ENCODE results near the gene ZSCAN22.

GRCh38 chr19:58317476-58318072, 9.2 kb upstream of the ZSCAN22 start:
- TF ChIP-seq CTCF (IDR thresholded peaks at IDR 0.05), result no peak
- no peak for TF ChIP-seq ZNF232 (CRISPR knock-in tag; IDR thresholded peaks at IDR 0.05)
- no peak for TF ChIP-seq MAX (CRISPR knock-in tag; IDR thresholded peaks at IDR 0.05)
- no peak for TF ChIP-seq TCF7 (CRISPR knock-in tag; IDR thresholded peaks at IDR 0.05; ENCODE audit: low read depth)
- no peak for TF ChIP-seq GABPB1 (CRISPR knock-in tag; IDR thresholded peaks at IDR 0.05)
- TF ChIP-seq NR3C1 (CRISPR knock-in tag; conservative IDR thresholded peaks at IDR 0.05; ENCODE audit: low read depth), result no peak
- no peak for TF ChIP-seq FOXJ3 (CRISPR knock-in tag; IDR thresholded peaks at IDR 0.05; ENCODE audit: borderline replicate concordance)
- no peak for TF ChIP-seq AFF4 (CRISPR knock-in tag; IDR thresholded peaks at IDR 0.05; ENCODE audit: borderline replicate concordance)
- TF ChIP-seq ZNF219 (CRISPR knock-in tag; IDR thresholded peaks at IDR 0.05; ENCODE audit: borderline replicate concordance), result peak; percentile 48; the same call in 1 of the 2 replicates
- TF ChIP-seq IRF1 (CRISPR knock-in tag; IDR thresholded peaks at IDR 0.05), result no peak
